ENCODE results near the gene CCDC112. TPM values are rescaled to one million over a fixed set of nuclear protein-coding genes. Genes with fewer than 3 reads are reported as not detected.

CCDC112 gene
- total and polyA plus RNA-seq, 2 experiments from 2014 or later = 18.1 to 48.2 TPM

DNA sequence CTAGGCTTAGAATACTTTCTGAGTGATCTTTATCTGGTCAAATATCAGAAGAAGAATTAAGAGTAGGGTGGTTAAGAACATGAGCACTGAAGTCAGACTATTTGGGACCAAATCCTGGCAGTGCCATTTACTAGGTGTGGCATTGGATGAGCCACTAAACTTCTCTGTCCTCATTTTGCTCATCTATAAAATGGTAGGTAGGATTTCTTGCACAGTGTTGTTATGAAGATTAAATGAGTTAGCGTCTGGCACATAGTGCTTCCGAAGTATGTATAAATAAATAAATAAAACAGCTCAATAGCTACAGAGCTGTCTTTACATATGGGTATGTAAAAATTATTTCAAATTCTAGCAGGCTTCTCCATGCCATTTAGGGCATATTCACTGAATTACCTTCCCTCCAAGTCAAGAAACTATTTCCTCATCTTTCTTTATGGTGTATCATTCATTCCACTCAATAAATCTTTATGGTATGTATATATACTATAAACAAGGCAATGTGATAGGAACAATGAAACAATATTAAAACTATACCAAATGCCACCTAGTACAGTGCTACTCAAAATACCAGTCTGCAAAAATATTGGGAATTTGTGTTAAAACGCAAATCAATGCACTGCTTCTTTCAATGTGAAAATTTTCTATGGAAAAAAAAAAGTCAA lies 24.0 kb downstream of the CCDC112 start:
- H3K27ac ChIP-seq (ENCODE audit: low read depth) = no peak overlapping the region
- TF ChIP-seq EZH2 (IDR thresholded peaks at IDR 0.05; ENCODE audit: low read depth, unreplicated experiment) = no peak
- TF ChIP-seq CTCF (conservative IDR thresholded peaks at IDR 0.05; ENCODE audit: low read depth in 2 of 2) = no peak
- H3K36me3 Mint-ChIP-seq (ENCODE audit: low read depth) = peaks cover 35% of the 10 kb centered on the region; the same call in 2 of the 3 replicates
- ATAC-seq = no peak
- no peaks in the 10 kb centered on the region for H3K27me3 Mint-ChIP-seq (ENCODE audit: insufficient read depth, low read depth, poor library complexity)
- no peak for DNase-seq (ENCODE audit: low spot score)
- H3K36me3 ChIP-seq (ENCODE audit: insufficient read depth) = peaks cover 6% of the 10 kb centered on the region; the same call in 1 of the 2 replicates
- no peaks in the 10 kb centered on the region for H3K27me3 ChIP-seq (ENCODE audit: insufficient read depth)
- no peaks in the 10 kb centered on the region; the same call in 1 of the 2 replicates for H4K20me1 ChIP-seq (replicated peaks; ENCODE audit: insufficient read depth)
- no peak overlapping the region for H2AFZ ChIP-seq
- no peak overlapping the region for H3K4me2 ChIP-seq
- H3K4me3 ChIP-seq = no peak overlapping the region
- no peaks in the 10 kb centered on the region for H3K9me2 ChIP-seq (ENCODE audit: insufficient read depth)
- no peaks in the 10 kb centered on the region for H3K9me3 Mint-ChIP-seq
- H3K4me1 ChIP-seq (ENCODE audit: insufficient read depth) = no peaks in the 10 kb centered on the region
- no peaks in the 10 kb centered on the region for H3K4me1 Mint-ChIP-seq
- no peak overlapping the region for H3K27ac Mint-ChIP-seq
- H3K79me2 ChIP-seq (replicated peaks; ENCODE audit: insufficient read depth) = no peaks in the 10 kb centered on the region
- no peaks in the 10 kb centered on the region for H3F3A ChIP-seq (replicated peaks; ENCODE audit: low read depth)
- no peak overlapping the region for H3K4me3 Mint-ChIP-seq

DNA sequence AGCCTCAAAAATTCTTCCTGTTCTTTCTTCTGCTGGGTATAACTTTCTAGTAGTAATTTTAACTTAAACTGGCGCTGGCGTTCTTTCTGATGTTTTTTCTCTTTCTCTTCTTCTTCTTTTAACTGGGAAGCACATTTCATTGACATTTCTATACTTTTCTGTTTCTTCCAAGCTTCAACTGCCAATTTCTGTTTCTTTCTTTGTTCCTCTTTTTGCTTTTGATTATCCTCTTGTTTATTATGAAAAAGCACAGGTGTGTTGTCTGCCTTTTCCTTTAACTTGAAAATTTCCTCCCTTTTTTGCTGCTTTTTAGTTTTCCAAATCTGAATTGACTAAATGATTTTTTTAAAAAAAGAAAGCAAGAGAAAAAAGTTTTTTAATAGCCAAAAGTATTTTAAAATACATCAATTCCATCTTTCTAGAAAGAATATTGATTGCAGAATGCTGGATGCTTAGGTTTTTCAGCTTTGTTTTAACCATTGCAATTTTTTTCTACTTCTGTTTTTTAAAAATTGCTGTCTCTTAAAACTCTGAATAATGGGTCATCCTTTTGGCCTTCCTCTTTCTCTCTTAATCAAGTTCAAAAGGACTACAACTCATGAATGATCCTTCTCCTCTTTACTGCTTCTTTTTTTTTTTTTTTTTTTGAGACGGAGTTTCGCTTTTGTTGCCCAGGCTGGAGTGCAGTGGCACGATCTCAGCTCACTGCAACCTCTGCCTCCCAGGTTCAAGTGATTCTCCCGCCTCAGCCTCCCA lies 25.0 kb downstream of the CCDC112 start:
- H2AFZ ChIP-seq = no peak overlapping the region
- H3K4me3 Mint-ChIP-seq = no peak overlapping the region
- no peak for TF ChIP-seq ZNF114 (CRISPR knock-in tag; IDR thresholded peaks at IDR 0.05)
- no peak for TF ChIP-seq EZH2 (IDR thresholded peaks at IDR 0.05; ENCODE audit: low read depth, unreplicated experiment)
- TF ChIP-seq, protein P1, sequence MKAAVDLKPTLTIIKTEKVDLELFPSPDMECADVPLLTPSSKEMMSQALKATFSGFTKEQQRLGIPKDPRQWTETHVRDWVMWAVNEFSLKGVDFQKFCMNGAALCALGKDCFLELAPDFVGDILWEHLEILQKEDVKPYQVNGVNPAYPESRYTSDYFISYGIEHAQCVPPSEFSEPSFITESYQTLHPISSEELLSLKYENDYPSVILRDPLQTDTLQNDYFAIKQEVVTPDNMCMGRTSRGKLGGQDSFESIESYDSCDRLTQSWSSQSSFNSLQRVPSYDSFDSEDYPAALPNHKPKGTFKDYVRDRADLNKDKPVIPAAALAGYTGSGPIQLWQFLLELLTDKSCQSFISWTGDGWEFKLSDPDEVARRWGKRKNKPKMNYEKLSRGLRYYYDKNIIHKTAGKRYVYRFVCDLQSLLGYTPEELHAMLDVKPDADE (IDR thresholded peaks at IDR 0.05) = no peak
- no peak for TF ChIP-seq POLR2AphosphoS5 (IDR thresholded peaks at IDR 0.05; ENCODE audit: low read depth)
- no peak for TF ChIP-seq CREB1 (CRISPR knock-in tag; IDR thresholded peaks at IDR 0.05; ENCODE audit: low read depth)
- TF ChIP-seq JUNB (IDR thresholded peaks at IDR 0.05; ENCODE audit: unreplicated experiment) = no peak
- no peak for TF ChIP-seq NANOG (IDR thresholded peaks at IDR 0.05; ENCODE audit: borderline replicate concordance)
- TF ChIP-seq REST (IDR thresholded peaks at IDR 0.05; ENCODE audit: unreplicated experiment) = no peak

More for the DNA sequence above, 25.0 kb downstream of the CCDC112 start:
- no peaks in the 10 kb centered on the region for H3K27me3 Mint-ChIP-seq (ENCODE audit: insufficient read depth, low read depth, poor library complexity)
- H3K4me1 Mint-ChIP-seq = no peaks in the 10 kb centered on the region
- Histone ChIP-seq H3K4me2 (no peak overlapping the region), H3K79me2 (replicated peaks; ENCODE audit: insufficient read depth) (no peaks in the 10 kb centered on the region), H3K4me3 (no peak overlapping the region), H3F3A (replicated peaks; ENCODE audit: low read depth) (no peaks in the 10 kb centered on the region), H3K4me1 (ENCODE audit: insufficient read depth) (no peaks in the 10 kb centered on the region), H3K9me2 (ENCODE audit: insufficient read depth) (no peaks in the 10 kb centered on the region), H3K36me3 (ENCODE audit: insufficient read depth) (peaks cover 8% of the 10 kb centered on the region; the same call in 1 of the 2 replicates), H4K20me1 (replicated peaks; ENCODE audit: insufficient read depth) (no peaks in the 10 kb centered on the region), H3K27me3 (ENCODE audit: insufficient read depth) (no peaks in the 10 kb centered on the region), H3K27ac (ENCODE audit: low read depth) (no peak overlapping the region)
- no peak for DNase-seq (ENCODE audit: low spot score)
- no peak overlapping the region for H3K27ac Mint-ChIP-seq
- H3K9me3 Mint-ChIP-seq = no peaks in the 10 kb centered on the region
- no peak for ATAC-seq
- H3K36me3 Mint-ChIP-seq (ENCODE audit: low read depth) = peaks cover 40% of the 10 kb centered on the region; the same call in 2 of the 3 replicates

Data from GM23338 (cell line).